ENCODE data around the gene TRIM2. TPM values are rescaled to one million over a fixed set of nuclear protein-coding genes. Genes with fewer than 3 reads are reported as not detected.

TRIM2 gene
- total and polyA plus RNA-seq, 2 experiments from 2014 or later, result 22.0 to 61.5 TPM

DNA sequence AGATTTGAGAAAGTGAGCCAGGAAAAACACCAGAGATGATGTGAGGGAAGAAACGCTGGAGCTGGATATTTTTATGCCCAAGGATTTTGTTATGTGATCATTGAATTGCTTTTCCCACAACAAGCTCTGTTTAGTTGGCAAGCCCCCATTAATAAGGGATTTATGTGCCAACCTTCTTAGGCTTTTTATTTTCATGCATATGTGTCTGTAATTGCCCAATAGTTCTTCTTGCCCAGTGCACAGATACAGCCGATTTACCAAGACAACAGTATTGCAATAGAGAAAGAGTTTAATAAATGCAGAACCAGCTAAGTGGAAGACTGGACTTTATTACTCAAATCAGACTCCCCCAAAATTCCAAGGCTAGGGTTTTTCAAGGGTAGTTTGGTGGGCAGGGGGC, 57.7 kb downstream of the TRIM2 start:
- no peaks in the 10 kb centered on the region for H3K9me2 ChIP-seq (ENCODE audit: insufficient read depth)
- Mint-ChIP-seq H3K4me3 (no peak overlapping the region; the same call in 2 of the 3 replicates), H3K27ac (peak overlapping the region; percentile 79), H3K27me3 (ENCODE audit: insufficient read depth, low read depth, poor library complexity) (peaks cover 2% of the 10 kb centered on the region), H3K9me3 (0 out of 3 replicates have a peak, but pooled peaks cover 7% of the 10 kb centered on the region), H3K36me3 (ENCODE audit: low read depth) (peaks cover 20% of the 10 kb centered on the region; the same call in 2 of the 3 replicates), H3K4me1 (peaks cover 45% of the 10 kb centered on the region)
- no peak overlapping the region for H2AFZ ChIP-seq
- peaks cover 43% of the 10 kb centered on the region for H3K4me1 ChIP-seq (ENCODE audit: insufficient read depth)
- H4K20me1 ChIP-seq (replicated peaks; ENCODE audit: insufficient read depth), result no peaks in the 10 kb centered on the region
- H3K79me2 ChIP-seq (replicated peaks; ENCODE audit: insufficient read depth), result peaks cover 59% of the 10 kb centered on the region
- DNase-seq (ENCODE audit: low spot score), result no peak
- H3K36me3 ChIP-seq (ENCODE audit: insufficient read depth), result no peaks in the 10 kb centered on the region
- no peaks in the 10 kb centered on the region for H3K27me3 ChIP-seq (ENCODE audit: insufficient read depth)
- no peak for ATAC-seq
- no peak overlapping the region for H3K4me3 ChIP-seq
- H3K4me2 ChIP-seq, result no peak overlapping the region; the same call in 1 of the 2 replicates
- H3F3A ChIP-seq (replicated peaks; ENCODE audit: low read depth), result 0 out of 2 replicates have a peak, but pooled peaks cover under 1% of the 10 kb centered on the region
- peak overlapping the region; percentile 26; the same call in 1 of the 2 replicates for H3K27ac ChIP-seq (ENCODE audit: low read depth)
- TF ChIP-seq ZNF331 (CRISPR knock-in tag; IDR thresholded peaks at IDR 0.05; ENCODE audit: low read depth) (no peak), EZH2 (IDR thresholded peaks at IDR 0.05; ENCODE audit: low read depth, unreplicated experiment) (no peak), NANOG (IDR thresholded peaks at IDR 0.05; ENCODE audit: borderline replicate concordance) (no peak), CREB1 (CRISPR knock-in tag; IDR thresholded peaks at IDR 0.05; ENCODE audit: low read depth) (no peak), ZNF114 (CRISPR knock-in tag; IDR thresholded peaks at IDR 0.05) (no peak), JUNB (IDR thresholded peaks at IDR 0.05; ENCODE audit: unreplicated experiment) (no peak), STAT1 (IDR thresholded peaks at IDR 0.05; ENCODE audit: unreplicated experiment) (no peak), EZH2phosphoT487 (IDR thresholded peaks at IDR 0.05; ENCODE audit: unreplicated experiment) (no peak), POLR2AphosphoS5 (IDR thresholded peaks at IDR 0.05; ENCODE audit: low read depth) (no peak)
- TF ChIP-seq, protein P1, sequence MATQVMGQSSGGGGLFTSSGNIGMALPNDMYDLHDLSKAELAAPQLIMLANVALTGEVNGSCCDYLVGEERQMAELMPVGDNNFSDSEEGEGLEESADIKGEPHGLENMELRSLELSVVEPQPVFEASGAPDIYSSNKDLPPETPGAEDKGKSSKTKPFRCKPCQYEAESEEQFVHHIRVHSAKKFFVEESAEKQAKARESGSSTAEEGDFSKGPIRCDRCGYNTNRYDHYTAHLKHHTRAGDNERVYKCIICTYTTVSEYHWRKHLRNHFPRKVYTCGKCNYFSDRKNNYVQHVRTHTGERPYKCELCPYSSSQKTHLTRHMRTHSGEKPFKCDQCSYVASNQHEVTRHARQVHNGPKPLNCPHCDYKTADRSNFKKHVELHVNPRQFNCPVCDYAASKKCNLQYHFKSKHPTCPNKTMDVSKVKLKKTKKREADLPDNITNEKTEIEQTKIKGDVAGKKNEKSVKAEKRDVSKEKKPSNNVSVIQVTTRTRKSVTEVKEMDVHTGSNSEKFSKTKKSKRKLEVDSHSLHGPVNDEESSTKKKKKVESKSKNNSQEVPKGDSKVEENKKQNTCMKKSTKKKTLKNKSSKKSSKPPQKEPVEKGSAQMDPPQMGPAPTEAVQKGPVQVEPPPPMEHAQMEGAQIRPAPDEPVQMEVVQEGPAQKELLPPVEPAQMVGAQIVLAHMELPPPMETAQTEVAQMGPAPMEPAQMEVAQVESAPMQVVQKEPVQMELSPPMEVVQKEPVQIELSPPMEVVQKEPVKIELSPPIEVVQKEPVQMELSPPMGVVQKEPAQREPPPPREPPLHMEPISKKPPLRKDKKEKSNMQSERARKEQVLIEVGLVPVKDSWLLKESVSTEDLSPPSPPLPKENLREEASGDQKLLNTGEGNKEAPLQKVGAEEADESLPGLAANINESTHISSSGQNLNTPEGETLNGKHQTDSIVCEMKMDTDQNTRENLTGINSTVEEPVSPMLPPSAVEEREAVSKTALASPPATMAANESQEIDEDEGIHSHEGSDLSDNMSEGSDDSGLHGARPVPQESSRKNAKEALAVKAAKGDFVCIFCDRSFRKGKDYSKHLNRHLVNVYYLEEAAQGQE (IDR thresholded peaks at IDR 0.05; ENCODE audit: unreplicated experiment), result no peak
- TF ChIP-seq, protein P2, sequence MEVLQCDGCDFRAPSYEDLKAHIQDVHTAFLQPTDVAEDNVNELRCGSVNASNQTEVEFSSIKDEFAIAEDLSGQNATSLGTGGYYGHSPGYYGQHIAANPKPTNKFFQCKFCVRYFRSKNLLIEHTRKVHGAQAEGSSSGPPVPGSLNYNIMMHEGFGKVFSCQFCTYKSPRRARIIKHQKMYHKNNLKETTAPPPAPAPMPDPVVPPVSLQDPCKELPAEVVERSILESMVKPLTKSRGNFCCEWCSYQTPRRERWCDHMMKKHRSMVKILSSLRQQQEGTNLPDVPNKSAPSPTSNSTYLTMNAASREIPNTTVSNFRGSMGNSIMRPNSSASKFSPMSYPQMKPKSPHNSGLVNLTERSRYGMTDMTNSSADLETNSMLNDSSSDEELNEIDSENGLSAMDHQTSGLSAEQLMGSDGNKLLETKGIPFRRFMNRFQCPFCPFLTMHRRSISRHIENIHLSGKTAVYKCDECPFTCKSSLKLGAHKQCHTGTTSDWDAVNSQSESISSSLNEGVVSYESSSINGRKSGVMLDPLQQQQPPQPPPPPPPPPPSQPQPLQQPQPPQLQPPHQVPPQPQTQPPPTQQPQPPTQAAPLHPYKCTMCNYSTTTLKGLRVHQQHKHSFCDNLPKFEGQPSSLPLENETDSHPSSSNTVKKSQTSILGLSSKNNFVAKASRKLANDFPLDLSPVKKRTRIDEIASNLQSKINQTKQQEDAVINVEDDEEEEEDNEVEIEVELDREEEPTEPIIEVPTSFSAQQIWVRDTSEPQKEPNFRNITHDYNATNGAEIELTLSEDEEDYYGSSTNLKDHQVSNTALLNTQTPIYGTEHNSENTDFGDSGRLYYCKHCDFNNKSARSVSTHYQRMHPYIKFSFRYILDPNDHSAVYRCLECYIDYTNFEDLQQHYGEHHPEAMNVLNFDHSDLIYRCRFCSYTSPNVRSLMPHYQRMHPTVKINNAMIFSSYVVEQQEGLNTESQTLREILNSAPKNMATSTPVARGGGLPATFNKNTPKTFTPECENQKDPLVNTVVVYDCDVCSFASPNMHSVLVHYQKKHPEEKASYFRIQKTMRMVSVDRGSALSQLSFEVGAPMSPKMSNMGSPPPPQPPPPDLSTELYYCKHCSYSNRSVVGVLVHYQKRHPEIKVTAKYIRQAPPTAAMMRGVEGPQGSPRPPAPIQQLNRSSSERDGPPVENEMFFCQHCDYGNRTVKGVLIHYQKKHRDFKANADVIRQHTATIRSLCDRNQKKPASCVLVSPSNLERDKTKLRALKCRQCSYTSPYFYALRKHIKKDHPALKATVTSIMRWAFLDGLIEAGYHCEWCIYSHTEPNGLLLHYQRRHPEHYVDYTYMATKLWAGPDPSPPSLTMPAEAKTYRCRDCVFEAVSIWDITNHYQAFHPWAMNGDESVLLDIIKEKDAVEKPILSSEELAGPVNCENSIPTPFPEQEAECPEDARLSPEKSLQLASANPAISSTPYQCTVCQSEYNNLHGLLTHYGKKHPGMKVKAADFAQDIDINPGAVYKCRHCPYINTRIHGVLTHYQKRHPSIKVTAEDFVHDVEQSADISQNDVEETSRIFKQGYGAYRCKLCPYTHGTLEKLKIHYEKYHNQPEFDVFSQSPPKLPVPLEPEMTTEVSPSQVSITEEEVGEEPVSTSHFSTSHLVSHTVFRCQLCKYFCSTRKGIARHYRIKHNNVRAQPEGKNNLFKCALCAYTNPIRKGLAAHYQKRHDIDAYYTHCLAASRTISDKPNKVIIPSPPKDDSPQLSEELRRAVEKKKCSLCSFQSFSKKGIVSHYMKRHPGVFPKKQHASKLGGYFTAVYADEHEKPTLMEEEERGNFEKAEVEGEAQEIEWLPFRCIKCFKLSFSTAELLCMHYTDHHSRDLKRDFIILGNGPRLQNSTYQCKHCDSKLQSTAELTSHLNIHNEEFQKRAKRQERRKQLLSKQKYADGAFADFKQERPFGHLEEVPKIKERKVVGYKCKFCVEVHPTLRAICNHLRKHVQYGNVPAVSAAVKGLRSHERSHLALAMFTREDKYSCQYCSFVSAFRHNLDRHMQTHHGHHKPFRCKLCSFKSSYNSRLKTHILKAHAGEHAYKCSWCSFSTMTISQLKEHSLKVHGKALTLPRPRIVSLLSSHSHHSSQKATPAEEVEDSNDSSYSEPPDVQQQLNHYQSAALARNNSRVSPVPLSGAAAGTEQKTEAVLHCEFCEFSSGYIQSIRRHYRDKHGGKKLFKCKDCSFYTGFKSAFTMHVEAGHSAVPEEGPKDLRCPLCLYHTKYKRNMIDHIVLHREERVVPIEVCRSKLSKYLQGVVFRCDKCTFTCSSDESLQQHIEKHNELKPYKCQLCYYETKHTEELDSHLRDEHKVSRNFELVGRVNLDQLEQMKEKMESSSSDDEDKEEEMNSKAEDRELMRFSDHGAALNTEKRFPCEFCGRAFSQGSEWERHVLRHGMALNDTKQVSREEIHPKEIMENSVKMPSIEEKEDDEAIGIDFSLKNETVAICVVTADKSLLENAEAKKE (CRISPR knock-in tag; IDR thresholded peaks at IDR 0.05), result no peak
- TF ChIP-seq, protein P3, sequence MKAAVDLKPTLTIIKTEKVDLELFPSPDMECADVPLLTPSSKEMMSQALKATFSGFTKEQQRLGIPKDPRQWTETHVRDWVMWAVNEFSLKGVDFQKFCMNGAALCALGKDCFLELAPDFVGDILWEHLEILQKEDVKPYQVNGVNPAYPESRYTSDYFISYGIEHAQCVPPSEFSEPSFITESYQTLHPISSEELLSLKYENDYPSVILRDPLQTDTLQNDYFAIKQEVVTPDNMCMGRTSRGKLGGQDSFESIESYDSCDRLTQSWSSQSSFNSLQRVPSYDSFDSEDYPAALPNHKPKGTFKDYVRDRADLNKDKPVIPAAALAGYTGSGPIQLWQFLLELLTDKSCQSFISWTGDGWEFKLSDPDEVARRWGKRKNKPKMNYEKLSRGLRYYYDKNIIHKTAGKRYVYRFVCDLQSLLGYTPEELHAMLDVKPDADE (IDR thresholded peaks at IDR 0.05), result no peak
- TF ChIP-seq, protein P4, sequence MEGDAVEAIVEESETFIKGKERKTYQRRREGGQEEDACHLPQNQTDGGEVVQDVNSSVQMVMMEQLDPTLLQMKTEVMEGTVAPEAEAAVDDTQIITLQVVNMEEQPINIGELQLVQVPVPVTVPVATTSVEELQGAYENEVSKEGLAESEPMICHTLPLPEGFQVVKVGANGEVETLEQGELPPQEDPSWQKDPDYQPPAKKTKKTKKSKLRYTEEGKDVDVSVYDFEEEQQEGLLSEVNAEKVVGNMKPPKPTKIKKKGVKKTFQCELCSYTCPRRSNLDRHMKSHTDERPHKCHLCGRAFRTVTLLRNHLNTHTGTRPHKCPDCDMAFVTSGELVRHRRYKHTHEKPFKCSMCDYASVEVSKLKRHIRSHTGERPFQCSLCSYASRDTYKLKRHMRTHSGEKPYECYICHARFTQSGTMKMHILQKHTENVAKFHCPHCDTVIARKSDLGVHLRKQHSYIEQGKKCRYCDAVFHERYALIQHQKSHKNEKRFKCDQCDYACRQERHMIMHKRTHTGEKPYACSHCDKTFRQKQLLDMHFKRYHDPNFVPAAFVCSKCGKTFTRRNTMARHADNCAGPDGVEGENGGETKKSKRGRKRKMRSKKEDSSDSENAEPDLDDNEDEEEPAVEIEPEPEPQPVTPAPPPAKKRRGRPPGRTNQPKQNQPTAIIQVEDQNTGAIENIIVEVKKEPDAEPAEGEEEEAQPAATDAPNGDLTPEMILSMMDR (conservative IDR thresholded peaks at IDR 0.05; ENCODE audit: low read depth in 2 of 2), result no peak
